HK-2 (cell line): Measurements from ENCODE around the gene PABPN1.
A peak's percentile ranks its signal among the peaks of the same experiment; 100 is the strongest.
"Not testable (repeated sequence)": the region's sequence is repeated elsewhere in the genome, so short reads cannot be mapped to it uniquely, and the experiment has no call there.

Source experiments
- DNase-seq: peaks from one replicate; pipeline ENCODE4 v3.0.0-alpha.2; 2018; ENCODE audit not compliant: unreplicated experiment

The PABPN1 gene

DNA sequence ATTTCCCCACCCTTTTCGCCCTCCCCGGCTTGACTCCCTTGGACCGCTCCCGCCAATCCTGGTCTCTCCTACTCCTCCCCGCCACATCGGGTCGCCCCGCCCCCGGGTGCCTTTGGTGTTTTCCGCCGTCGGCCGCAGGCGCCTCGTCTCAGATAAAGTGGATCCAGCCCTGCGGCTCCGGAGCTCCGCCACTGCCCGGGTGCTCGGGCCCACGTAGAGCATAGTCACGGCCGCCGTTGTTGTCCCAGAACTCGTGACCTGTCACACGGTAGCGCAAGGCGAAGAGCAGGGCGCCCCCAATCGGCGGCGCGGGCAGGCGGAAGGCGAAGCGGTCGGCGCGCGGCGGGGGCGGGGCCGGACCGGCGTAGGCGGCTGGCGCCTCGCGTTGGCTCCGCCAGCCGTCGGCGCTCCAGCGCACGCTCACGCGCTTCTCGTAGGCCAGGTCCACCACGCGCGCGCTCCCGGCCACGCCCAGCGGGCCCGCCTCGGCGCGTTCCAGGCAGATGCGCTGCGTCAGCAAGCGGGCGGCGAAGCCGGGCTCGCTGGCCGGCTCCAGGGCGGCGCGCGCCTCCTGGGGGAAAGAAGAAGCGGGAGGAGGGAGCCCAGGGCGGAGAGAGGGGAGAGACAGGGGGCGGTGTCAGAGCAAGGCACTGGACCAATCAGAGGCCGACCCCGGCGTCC lies 19.8 kb upstream of the PABPN1 start:
- DNase-seq = peak; percentile 98

DNA sequence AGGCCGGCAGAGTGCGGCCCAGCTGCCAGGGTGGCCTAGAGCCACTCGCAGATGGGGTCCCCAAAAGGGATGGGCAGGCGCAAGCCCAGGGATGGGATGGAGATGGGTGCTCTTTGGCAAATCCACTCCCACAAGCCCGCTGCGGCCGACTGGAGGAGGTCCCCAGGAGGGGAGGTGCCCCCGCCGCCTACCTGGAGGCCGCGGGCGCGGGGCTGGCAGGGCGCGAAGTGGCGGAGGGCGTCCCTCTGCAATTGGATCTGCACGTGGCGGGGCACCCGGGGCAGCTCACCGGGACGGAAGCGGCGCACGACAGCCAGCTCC lies 19.3 kb upstream of the PABPN1 start:
- DNase-seq = no peak

DNA sequence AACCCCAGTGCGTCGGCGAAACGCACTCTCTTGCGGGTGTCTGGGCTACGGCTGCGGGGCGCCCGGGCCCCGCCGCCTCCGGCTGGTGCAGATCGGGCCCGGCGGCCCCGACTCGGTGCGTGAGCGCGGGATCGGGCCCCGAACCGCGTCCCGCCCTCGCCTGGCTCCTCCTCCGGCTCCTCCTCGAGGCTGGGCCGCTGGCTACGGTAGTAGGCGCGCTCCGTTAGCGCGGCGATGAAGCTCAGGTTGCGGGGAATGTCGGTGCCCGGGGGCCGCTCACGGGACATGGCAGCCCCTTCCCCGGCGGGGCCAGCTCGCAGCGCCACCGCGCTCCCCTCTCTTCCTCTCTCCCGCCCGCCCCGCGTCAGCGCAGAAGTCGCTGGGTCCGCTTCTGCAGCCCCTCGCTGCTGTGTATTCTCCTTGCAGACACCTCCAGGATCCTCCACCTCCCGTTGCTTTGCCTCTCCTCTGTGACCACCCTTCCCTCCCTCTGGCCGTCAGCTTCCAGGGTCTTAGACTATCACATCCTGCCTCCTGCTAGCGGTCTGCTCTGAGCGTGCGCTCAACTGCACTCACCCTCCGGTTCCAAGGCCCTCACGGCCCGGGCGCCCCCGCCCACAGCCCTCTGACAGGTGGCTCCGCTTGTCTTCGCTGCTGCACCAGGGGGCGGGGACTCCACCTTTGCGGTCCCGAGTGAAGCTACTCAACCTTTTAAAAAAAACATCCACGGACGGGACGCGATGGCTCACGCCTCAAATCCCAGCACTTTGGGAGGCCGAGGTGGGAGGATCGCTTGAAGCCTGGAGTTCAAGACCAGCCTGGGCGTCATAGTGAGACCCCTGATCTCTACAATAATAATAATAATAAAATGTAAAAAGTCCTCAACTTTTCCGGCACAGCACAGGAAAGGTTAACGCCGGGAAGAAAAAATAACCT lies 18.7 kb upstream of the PABPN1 start, which contains the start of gene PPP1R3E:
TSS of gene PPP1R3E (minus strand) at position 570 of the 936 bp plus-strand sequence. CDS start at position 287, 283 bp downstream.
- DNase-seq = peak; percentile 76

DNA sequence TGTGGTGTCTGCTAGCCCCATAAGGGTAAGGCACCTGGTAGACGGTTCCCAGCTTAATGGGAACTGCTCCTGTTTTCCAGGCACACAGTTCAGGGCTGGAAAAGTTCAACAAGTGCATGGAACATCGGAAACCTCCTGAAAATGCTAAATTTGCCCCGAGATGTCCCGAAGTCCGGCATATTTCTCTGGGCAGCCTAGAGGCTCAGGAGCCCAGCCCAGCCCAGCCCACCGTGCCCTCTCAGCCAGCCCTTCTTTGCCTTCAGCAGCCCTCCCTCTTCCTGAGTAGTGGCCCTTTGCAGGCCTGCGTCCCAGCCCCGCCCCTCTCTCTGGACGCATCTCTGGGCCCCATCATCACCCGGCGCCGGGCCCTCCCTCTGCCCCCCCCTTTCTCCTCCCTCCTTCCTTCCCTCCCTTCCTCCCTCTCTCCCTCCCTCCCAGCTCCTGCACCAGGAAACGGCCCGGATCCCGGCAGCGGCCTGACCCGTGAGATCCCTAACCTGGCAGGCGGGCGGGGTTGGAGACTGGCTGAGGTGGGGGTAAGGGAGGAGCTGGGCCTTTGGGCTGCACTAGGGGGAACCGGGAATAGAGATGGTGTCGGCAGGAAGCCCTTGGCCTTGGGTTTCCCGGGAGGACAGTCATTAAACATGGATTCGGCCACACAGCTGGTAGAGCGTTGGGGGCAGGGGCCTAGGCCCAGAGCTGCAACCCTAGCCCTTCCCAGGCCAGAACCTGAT lies 14.7 kb upstream of the PABPN1 start, which contains the start of gene BCL2L2:
TSS of gene BCL2L2 (plus strand) at position 422 of the 734 bp plus-strand sequence. CDS start 935 bp downstream, outside the sequence.
- peak; percentile 93 for DNase-seq

DNA sequence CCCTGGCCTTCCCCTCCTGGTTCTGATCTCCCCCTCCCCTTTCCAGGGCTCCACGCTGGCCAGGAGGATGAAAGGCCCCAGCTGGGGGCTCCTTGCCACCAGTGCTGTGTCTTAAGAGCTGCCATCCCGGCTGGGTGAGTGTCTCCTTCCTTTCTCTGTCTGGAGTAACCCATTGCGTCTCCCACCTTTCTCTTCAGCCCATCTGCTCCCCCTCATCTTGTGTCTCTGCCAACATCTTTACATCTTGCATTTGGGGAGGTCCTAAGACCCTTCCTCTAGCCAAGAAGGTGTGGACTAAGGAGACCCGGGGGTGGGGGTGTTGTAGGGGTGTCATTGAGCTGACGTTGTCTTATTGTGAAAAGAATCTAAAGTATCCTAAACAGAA lies 14.1 kb upstream of the PABPN1 start:
- no peak for DNase-seq

DNA sequence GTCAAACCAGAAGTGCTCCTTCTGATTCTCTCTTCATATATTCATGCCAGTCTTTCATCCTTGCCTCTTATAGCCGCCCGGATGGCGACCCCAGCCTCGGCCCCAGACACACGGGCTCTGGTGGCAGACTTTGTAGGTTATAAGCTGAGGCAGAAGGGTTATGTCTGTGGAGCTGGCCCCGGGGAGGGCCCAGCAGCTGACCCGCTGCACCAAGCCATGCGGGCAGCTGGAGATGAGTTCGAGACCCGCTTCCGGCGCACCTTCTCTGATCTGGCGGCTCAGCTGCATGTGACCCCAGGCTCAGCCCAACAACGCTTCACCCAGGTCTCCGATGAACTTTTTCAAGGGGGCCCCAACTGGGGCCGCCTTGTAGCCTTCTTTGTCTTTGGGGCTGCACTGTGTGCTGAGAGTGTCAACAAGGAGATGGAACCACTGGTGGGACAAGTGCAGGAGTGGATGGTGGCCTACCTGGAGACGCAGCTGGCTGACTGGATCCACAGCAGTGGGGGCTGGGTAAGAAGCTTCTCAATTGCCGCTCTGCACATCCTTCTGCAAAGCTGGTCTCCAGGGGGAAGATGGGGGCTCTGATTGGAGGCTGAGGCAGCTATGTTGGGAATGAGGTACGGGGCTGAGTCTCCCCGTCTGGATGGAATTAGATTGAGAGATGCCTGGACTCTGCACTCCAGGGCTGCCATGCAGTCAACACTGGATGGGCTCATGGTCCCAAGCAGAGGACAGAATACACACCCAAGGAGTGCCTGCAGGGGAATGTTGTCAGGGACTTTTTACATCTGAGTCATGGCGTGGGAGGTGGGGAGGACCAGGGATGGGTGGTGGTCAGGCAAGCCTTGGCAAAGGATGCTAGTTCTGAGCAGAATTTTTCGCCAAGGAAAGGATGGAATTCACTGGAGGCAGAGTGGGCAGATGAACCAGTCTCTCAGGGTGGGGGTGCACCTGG lies 13.3 kb upstream of the PABPN1 start:
- DNase-seq = no peak

DNA sequence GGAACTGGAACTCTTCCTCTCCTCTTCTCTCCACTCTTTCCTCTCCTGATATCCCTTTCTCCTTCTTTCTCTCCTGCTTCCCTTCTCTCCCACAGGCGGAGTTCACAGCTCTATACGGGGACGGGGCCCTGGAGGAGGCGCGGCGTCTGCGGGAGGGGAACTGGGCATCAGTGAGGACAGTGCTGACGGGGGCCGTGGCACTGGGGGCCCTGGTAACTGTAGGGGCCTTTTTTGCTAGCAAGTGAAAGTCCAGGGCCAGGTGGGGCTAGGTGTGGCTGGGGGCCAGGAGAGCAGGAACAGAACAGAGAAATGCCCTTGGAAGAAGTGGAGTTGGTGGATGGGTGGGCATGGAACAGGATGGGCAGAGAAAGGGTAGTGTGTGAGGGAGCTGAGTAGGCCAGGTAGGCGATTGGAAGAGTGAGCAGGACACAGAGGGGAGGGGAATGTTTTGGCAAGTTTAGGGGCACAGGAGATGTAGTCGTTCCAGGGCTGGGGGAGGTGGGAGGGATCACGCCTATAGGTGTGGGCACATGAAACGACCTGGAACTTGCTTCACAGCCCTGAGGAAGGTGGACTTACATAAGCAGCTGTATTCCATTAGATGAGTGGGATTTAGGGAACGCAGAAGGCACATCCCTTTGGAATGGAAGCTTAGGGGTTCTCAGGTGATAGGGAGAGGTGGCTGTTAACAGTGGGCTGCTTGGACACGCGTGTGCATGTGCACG lies 12.4 kb upstream of the PABPN1 start:
- DNase-seq = no peak

DNA sequence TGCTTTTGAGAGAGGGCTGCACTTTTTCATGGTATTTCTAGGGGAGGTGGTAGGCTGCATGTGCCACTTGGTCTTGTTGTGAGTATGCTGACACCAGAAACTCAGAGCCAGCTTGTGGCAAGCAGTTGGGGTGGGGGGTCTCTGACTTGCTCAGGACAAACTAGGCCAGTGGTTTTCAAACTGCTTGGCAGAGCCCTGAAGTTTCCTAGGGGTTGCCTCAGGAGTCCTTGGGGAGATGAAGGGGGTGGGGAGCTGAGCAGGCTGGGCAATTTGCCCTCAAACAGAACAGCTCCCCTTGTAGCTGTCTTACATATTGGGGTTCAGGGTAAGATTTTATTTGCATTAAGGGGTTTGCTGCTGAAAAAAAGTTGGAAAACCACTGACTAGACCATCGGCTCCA lies 10.7 kb upstream of the PABPN1 start:
- no peak for DNase-seq

DNA sequence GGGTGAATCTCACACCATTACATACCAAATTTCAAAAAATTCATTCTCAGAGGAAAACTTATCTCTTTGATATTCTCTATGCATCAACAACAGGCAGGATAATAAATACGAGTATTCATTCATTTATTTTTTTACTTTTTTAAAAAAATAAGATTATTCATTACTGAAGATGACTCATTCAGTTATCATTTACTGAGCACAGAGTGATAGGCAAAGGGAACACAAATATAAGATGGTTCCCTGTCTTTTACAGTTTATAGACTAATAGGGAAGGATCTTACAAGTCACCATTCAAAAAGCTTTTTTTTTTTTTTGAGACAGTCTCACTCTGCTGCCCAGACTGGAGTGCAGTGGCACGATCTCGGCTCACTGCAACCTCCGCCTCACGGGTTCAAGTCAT lies 5.0 kb upstream of the PABPN1 start:
- no peak for DNase-seq

DNA sequence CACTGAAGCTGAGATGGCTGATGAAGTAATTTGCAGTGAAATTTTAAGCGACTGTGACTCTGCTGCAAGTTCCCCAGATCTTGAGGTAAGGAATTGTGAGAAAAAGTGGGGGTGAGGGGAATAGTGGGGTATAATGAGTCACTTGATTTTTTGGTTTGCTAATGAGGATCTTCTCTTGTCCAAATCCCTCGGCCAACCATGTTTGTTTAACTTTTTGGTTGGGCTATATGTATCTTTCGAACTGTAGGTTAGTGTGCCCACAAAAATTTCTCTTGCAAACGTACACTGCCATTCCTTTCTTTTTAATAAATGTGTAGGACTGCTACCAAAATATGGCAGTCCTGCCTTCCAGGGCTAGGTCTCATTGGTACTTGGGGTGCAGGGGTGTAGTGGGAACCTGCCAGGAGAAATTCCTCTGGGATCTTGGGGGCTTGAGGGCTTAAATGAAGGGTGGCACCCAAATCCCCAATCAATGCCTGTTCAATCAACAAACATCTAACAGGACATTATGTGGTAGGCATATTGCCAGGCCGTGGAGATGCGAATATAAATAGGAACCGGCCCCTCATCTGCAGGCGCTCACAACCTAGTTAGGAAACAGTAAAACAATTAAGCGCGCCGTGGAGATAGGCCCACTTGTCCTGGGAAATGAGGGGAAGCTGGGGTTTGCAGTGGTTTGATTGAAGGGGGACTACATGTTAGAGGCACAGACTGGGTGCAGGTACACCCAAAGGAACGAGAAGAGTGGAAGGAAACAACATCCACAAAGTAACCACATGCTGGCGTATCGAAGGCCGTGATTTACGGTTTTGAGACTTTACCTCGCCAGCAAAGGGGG lies 1.3 kb upstream of the PABPN1 start:
- DNase-seq = no peak

DNA sequence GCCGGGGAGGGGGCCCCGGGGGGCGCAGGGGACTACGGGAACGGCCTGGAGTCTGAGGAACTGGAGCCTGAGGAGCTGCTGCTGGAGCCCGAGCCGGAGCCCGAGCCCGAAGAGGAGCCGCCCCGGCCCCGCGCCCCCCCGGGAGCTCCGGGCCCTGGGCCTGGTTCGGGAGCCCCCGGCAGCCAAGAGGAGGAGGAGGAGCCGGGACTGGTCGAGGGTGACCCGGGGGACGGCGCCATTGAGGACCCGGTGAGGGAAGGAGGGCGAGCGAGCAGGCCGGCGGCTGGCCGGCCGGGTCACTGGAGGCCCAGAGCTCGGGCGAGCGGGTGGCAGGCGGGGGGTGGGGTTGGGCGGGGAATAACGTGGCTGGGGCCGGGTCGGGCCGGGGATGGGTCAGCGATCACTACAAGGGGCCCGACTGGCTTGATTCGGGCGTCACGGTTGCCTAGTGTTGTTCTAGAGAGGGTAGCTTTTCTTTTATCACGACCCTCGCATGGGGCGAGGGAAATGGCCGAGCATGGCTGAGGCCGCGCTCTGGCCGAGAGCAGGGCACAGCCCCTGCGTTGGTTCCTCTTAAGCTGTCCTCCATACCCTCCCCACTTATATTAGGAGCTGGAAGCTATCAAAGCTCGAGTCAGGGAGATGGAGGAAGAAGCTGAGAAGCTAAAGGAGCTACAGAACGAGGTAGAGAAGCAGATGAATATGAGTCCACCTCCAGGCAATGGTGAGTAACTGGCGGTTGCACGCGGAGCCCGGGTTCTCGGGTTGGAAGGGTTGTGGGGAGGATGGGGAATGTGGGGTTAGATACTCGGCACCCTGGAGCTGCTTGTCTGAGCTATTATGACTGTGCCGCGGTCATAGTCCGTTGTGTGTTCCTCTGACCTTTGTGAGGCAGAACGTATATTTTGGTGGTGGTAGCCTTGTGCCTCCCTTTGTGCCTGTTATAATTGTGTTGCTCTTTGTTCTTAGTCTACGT lies 603 bp downstream of the PABPN1 start:
- peak; percentile 67 for DNase-seq

DNA sequence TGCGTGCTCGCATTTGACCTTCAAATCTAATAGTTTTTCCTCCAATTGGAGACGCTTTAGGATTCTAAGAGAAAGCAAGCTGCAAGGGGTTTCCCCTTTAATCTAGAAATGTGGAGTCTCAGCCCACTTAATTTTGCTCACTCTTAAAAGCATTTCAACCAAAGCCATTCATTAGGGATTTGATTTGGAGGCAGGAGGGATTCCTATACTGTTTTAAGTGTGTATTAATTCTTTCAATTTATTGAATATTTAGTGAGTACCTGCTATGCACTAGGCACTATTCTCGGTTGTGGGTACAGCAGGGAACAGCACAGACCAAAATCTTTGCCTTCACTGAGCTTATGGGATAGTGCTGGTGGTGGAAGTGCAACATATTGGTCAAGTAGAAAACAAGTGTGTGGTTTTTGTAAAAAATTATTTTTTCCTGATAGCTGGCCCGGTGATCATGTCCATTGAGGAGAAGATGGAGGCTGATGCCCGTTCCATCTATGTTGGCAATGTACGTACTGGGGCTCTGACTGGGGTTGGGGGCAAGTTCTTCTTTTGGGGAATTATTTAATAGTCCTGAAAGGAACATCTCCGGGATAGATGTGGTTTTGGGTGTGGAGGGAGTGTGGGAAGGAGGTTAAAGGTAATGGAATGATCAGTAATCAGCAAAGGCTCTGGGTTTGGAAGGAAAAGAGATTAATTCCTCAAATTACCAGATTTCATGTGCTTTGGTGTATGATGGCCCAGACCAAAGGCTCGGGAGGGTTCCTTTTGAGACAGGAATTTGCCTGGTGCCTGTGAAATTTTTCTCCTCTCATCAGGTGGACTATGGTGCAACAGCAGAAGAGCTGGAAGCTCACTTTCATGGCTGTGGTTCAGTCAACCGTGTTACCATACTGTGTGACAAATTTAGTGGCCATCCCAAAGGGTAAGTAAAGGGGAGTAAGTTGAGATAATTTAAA lies 1.6 kb downstream of the PABPN1 start:
- no peak for DNase-seq

DNA sequence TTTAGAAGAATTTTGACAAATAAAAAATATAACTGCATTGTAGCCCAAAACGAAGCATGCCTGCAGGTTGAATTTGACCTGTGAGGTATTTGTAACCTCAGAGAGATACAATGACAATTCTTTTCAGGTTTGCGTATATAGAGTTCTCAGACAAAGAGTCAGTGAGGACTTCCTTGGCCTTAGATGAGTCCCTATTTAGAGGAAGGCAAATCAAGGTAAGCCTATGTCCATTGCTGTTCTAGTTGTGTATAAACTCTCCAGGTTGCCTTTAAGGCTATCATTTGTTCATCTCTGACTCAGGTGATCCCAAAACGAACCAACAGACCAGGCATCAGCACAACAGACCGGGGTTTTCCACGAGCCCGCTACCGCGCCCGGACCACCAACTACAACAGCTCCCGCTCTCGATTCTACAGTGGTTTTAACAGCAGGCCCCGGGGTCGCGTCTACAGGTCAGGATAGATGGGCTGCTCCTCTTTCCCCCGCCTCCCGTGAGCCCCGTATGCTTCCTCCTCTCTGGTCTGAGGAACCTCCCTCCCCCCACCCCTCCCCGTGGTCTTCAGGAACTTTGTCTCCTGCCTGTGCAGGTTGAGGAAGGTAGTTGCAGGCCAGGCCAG lies 2.7 kb downstream of the PABPN1 start:
- no peak for DNase-seq

DNA sequence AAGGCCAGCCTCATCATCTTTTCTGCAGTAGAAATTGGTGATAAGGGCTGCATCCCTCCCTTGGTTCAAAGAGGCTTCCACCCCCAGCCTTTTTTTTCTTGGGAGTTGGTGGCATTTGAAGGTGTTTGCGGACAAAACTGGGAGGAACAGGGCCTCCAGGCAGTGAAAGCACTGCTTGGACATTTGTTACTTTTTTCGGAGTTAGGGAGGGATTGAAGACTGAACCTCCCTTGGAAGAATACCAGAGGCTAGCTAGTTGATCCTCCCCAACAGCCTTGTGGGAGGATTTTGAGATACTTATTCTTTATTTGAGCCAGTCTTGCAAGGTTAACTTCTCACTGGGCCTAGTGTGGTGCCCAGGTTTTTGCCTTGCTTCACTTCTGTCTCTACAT lies 3.2 kb downstream of the PABPN1 start:
- DNase-seq = no peak

DNA sequence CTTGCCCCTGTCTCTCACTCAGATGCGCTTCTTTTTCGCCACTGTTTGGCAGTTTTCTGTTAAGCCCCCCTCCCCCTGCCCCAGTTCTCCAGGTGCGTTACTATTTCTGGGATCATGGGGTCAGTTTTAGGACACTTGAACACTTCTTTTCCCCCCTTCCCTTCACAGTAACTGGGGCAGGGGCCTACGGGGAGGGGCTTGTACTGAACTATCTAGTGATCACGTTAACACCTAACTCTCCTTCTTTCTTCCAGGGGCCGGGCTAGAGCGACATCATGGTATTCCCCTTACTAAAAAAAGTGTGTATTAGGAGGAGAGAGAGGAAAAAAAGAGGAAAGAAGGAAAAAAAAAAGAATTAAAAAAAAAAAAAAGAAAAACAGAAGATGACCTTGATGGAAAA lies 3.7 kb downstream of the PABPN1 start:
- no peak for DNase-seq

DNA sequence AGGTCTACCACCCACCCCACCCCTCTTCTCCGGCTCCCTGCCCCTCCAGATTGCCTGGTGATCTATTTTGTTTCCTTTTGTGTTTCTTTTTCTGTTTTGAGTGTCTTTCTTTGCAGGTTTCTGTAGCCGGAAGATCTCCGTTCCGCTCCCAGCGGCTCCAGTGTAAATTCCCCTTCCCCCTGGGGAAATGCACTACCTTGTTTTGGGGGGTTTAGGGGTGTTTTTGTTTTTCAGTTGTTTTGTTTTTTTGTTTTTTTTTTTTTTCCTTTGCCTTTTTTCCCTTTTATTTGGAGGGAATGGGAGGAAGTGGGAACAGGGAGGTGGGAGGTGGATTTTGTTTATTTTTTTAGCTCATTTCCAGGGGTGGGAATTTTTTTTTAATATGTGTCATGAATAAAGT lies 4.5 kb downstream of the PABPN1 start:
- DNase-seq = not testable (repeated sequence)
